T-helper 22 cell (primary cell): ENCODE data around the gene NRTN.

Experiments
- DNase-seq: peaks from one replicate; pipeline ENCODE4 v3.0.0-alpha.2; 2020; ENCODE audit warnings: low read depth

NRTN gene

GRCh38 chr19:5790559-5791520 is 14.0 kb upstream of the NRTN start, which contains the start of gene DUS3L:
Gene DUS3L (minus strand): TSS chr19:5791163. CDS start chr19:5791141, 22 bp downstream.
- peak; percentile 95 for DNase-seq

- no peak for DNase-seq
Observed at GRCh38 chr19:5792224-5792623, 12.6 kb upstream of the NRTN start.

GRCh38 chr19:5793188-5793587 is 11.7 kb upstream of the NRTN start:
- DNase-seq = no peak

- no peak for DNase-seq
Observed at GRCh38 chr19:5795382-5795919, 9.4 kb upstream of the NRTN start.

- DNase-seq = no peak
Observed at GRCh38 chr19:5798244-5798643, 6.6 kb upstream of the NRTN start.

GRCh38 chr19:5799247-5800241 is 5.3 kb upstream of the NRTN start:
- no peak for DNase-seq

GRCh38 chr19:5800361-5801270 is 4.3 kb upstream of the NRTN start:
- DNase-seq = no peak

GRCh38 chr19:5801796-5802619 is 2.9 kb upstream of the NRTN start:
- DNase-seq = no peak

- no peak for DNase-seq
Observed at GRCh38 chr19:5803441-5803751, 1.5 kb upstream of the NRTN start.

GRCh38 chr19:5803752-5804515 is 933 bp upstream of the NRTN start:
- DNase-seq = peak; percentile 83

GRCh38 chr19:5805462-5806132 is 730 bp downstream of the NRTN start:
- DNase-seq = no peak

GRCh38 chr19:5806133-5806489 is 1.2 kb downstream of the NRTN start:
- no peak for DNase-seq

GRCh38 chr19:5806905-5807304 is 2.0 kb downstream of the NRTN start:
- no peak for DNase-seq

- no peak for DNase-seq
Observed at GRCh38 chr19:5808120-5808816, 3.4 kb downstream of the NRTN start.

GRCh38 chr19:5809053-5809452 is 4.2 kb downstream of the NRTN start:
- no peak for DNase-seq

- no peak for DNase-seq
Observed at GRCh38 chr19:5809469-5809868, 4.6 kb downstream of the NRTN start.

- DNase-seq = no peak
Observed at GRCh38 chr19:5811117-5811516, 6.2 kb downstream of the NRTN start.

- no peak for DNase-seq
Observed at GRCh38 chr19:5814123-5814851, 9.4 kb downstream of the NRTN start.
